Measurements from ENCODE around the gene CRABP2. TPM values are rescaled to one million over a fixed set of nuclear protein-coding genes. Genes with fewer than 3 reads are reported as not detected.
A peak's percentile ranks its signal among the peaks of the same experiment; 100 is the strongest.

CRABP2 gene
- total RNA-seq (2014; rRNA removed; shearing (Covaris generic)), result 23.3 and 38.8 TPM in 2 replicates
- 64.1 and 68.6 TPM in 2 replicates for polyA plus RNA-seq (2016; fragmentation: Nextera tagmentation; extraction: Ambion mirVana)

- Histone ChIP-seq H3K36me3 (ENCODE audit: low read depth) (no peaks in the 10 kb centered on the region), H3K9me2 (ENCODE audit: insufficient read depth) (no peaks in the 10 kb centered on the region), H3K4me2 (ENCODE audit: unreplicated experiment) (peak within 1 kb of the TSS; percentile 87), H3K4me3 (peak within 1 kb of the TSS; percentile 71), H3K9me3 (ENCODE audit: low read depth) (no peaks in the 10 kb centered on the region), H4K20me1 (ENCODE audit: insufficient read depth) (no peaks in the 10 kb centered on the region), H3F3A (ENCODE audit: insufficient read depth) (peaks cover 30% of the 10 kb centered on the region), H3K27ac (peak within 1 kb of the TSS; percentile 73), H2AFZ (peak within 1 kb of the TSS; percentile 77), H3K79me2 (ENCODE audit: insufficient read depth) (no peaks in the 10 kb centered on the region), H3K4me1 (ENCODE audit: insufficient read depth) (peaks cover 63% of the 10 kb centered on the region), H3K27me3 (replicated peaks; ENCODE audit: insufficient read depth) (no peaks in the 10 kb centered on the region), H3K9ac (peak within 1 kb of the TSS; percentile 78)
- in situ Hi-C loops (cut with MboI), result no loop called here
- 2% methylated on average over 34 to 42 of the region's 42 CpGs for WGBS, 2 experiments (ENCODE audit: low coverage in 1 of 2, low lambda C conversion rate in 2 of 2, missing lambda C conversion rate in 2 of 2)
- DNase-seq, result peak; percentile 62
- TF ChIP-seq EZH2phosphoT487 (IDR thresholded peaks at IDR 0.05; ENCODE audit: insufficient read depth, low read depth) (no peak), EZH2 (IDR thresholded peaks at IDR 0.05; ENCODE audit: insufficient read depth, poor library complexity, severe bottlenecking) (no peak)
These were observed at the start of gene CRABP2 for GRCh38 chr1:156705321-156705917. Gene CRABP2 (minus strand): TSS chr1:156705583. CDS start chr1:156705446, 137 bp downstream.

- no peaks in the 10 kb centered on the region for H4K20me1 ChIP-seq (ENCODE audit: insufficient read depth)
- peaks cover 27% of the 10 kb centered on the region for H3F3A ChIP-seq (ENCODE audit: insufficient read depth)
- WGBS, 2 experiments (ENCODE audit: low coverage in 1 of 2, low lambda C conversion rate in 2 of 2, missing lambda C conversion rate in 2 of 2), result 75 to 79% methylated on average over 8 of the region's 8 CpGs
- TF ChIP-seq EZH2phosphoT487 (IDR thresholded peaks at IDR 0.05; ENCODE audit: insufficient read depth, low read depth) (no peak), EZH2 (IDR thresholded peaks at IDR 0.05; ENCODE audit: insufficient read depth, poor library complexity, severe bottlenecking) (no peak)
- peaks cover 11% of the 10 kb centered on the region for H3K4me1 ChIP-seq (ENCODE audit: insufficient read depth)
- H3K27me3 ChIP-seq (replicated peaks; ENCODE audit: insufficient read depth), result no peaks in the 10 kb centered on the region
- H3K27ac ChIP-seq, result no peak overlapping the region
- no peaks in the 10 kb centered on the region for H3K9me3 ChIP-seq (ENCODE audit: low read depth)
- H3K9me2 ChIP-seq (ENCODE audit: insufficient read depth), result no peaks in the 10 kb centered on the region
- H3K36me3 ChIP-seq (ENCODE audit: low read depth), result no peaks in the 10 kb centered on the region
- no peak for DNase-seq
- H3K4me3 ChIP-seq, result no peak overlapping the region
- no peak overlapping the region for H3K9ac ChIP-seq
- H3K4me2 ChIP-seq (ENCODE audit: unreplicated experiment), result no peak overlapping the region
- no peak overlapping the region for H2AFZ ChIP-seq
- in situ Hi-C loops (cut with MboI), result no loop called here
- peaks cover 64% of the 10 kb centered on the region for H3K79me2 ChIP-seq (ENCODE audit: insufficient read depth)
These were observed 48.8 kb upstream of the CRABP2 start for GRCh38 chr1:156754219-156754618.

- no peak for TF ChIP-seq EZH2phosphoT487 (IDR thresholded peaks at IDR 0.05; ENCODE audit: insufficient read depth, low read depth)
- no peak for TF ChIP-seq EZH2 (IDR thresholded peaks at IDR 0.05; ENCODE audit: insufficient read depth, poor library complexity, severe bottlenecking)
- peak; percentile 46 for DNase-seq
- peaks cover 33% of the 10 kb centered on the region for H3F3A ChIP-seq (ENCODE audit: insufficient read depth)
- peaks cover 22% of the 10 kb centered on the region for H3K4me1 ChIP-seq (ENCODE audit: insufficient read depth)
- peak overlapping the region; percentile 78 for H2AFZ ChIP-seq
- H3K4me3 ChIP-seq, result peak overlapping the region; percentile 78
- no peaks in the 10 kb centered on the region for H3K9me2 ChIP-seq (ENCODE audit: insufficient read depth)
- H3K79me2 ChIP-seq (ENCODE audit: insufficient read depth), result peaks cover 76% of the 10 kb centered on the region
- H3K9ac ChIP-seq, result peak overlapping the region; percentile 97
- peak overlapping the region; percentile 94 for H3K4me2 ChIP-seq (ENCODE audit: unreplicated experiment)
- in situ Hi-C loops (cut with MboI), result no loop called here
- no peaks in the 10 kb centered on the region for H3K27me3 ChIP-seq (replicated peaks; ENCODE audit: insufficient read depth)
- WGBS, 2 experiments (ENCODE audit: low coverage in 1 of 2, low lambda C conversion rate in 2 of 2, missing lambda C conversion rate in 2 of 2), result 0 to 8% methylated on average over 1 of the region's 1 CpG
- no peaks in the 10 kb centered on the region for H3K9me3 ChIP-seq (ENCODE audit: low read depth)
- peak overlapping the region; percentile 100 for H3K27ac ChIP-seq
- H4K20me1 ChIP-seq (ENCODE audit: insufficient read depth), result no peaks in the 10 kb centered on the region
- H3K36me3 ChIP-seq (ENCODE audit: low read depth), result no peaks in the 10 kb centered on the region
These were observed 47.6 kb upstream of the CRABP2 start for GRCh38 chr1:156752843-156753482.

- Histone ChIP-seq H3K36me3 (ENCODE audit: low read depth) (no peaks in the 10 kb centered on the region), H3K79me2 (ENCODE audit: insufficient read depth) (peaks cover 82% of the 10 kb centered on the region), H3K9me3 (ENCODE audit: low read depth) (no peaks in the 10 kb centered on the region), H3K27ac (peak overlapping the region; percentile 100), H3K4me2 (ENCODE audit: unreplicated experiment) (peak overlapping the region; percentile 94), H3K27me3 (replicated peaks; ENCODE audit: insufficient read depth) (no peaks in the 10 kb centered on the region), H3K9ac (peak overlapping the region; percentile 97), H3K4me1 (ENCODE audit: insufficient read depth) (peaks cover 31% of the 10 kb centered on the region), H4K20me1 (ENCODE audit: insufficient read depth) (no peaks in the 10 kb centered on the region), H3F3A (ENCODE audit: insufficient read depth) (peaks cover 39% of the 10 kb centered on the region), H2AFZ (peak overlapping the region; percentile 78), H3K9me2 (ENCODE audit: insufficient read depth) (no peaks in the 10 kb centered on the region), H3K4me3 (peak overlapping the region; percentile 78)
- DNase-seq, result peak; percentile 98
- WGBS, 2 experiments (ENCODE audit: low coverage in 1 of 2, low lambda C conversion rate in 2 of 2, missing lambda C conversion rate in 2 of 2), result 1% methylated on average over 44 to 68 of the region's 68 CpGs
- in situ Hi-C loops (cut with MboI), result no loop called here
- TF ChIP-seq EZH2 (IDR thresholded peaks at IDR 0.05; ENCODE audit: insufficient read depth, poor library complexity, severe bottlenecking), result no peak
- TF ChIP-seq EZH2phosphoT487 (IDR thresholded peaks at IDR 0.05; ENCODE audit: insufficient read depth, low read depth), result no peak
These were observed 46.5 kb upstream of the CRABP2 start for GRCh38 chr1:156751757-156752481.

Data from GM23248 (cell line).